HepG2 (cell line): ENCODE data around the gene PAQR6. TPM values are rescaled to one million over a fixed set of nuclear protein-coding genes. Genes with fewer than 3 reads are reported as not detected.

Source experiments
- ATAC-seq: fragments of 200-7000 bp; cut with Tn5 transposase; 3 replicates; pipeline ENCODE4 v1.9.1; 2020; ENCODE audit warnings: mild to moderate bottlenecking, moderate library complexity
- BruUV-seq: library from RNA; stranded (reverse); fragments of 400-500 nt; replicated peaks from 2 replicates; lab custom pipeline; 2021; lab: Mats Ljungman, UMichigan
- CTCF ChIA-PET: fragments of 300-600 bp; formaldehyde crosslinking; extraction: SDS; loops from one replicate; lab custom pipeline; 2021; ENCODE audit warnings: low total read pairs, inconsistent platforms, low intra/inter-chr PET ratio; lab: Yijun Ruan, JAX
- POLR2A ChIA-PET: fragments of 350-600 bp; sonication (Branson Sonifier 250); formaldehyde crosslinking; loops from one replicate; lab custom pipeline; 2020; ENCODE audit warnings: antibody characterized with exemption, inconsistent platforms; lab: Yijun Ruan, JAX
- DNase-seq: peaks from one replicate; pipeline ENCODE4 v3.0.0-alpha.2; 2015; ENCODE audit warnings: low spot score
- FAIRE-seq: peaks from 3 replicates; lab custom pipeline; 2011; peaks lifted over from hg19 to GRCh38; lab: Jason Lieb, UNC
- H2AFZ ChIP-seq: one replicate; pipeline ENCODE4 v1.6.1; 2011; ENCODE audit warnings: low read length, inconsistent platforms
- H3K27ac ChIP-seq: fragments of 300-600 bp; 3 replicates; pipeline ENCODE4 v1.8.0; 2011; ENCODE audit warnings: mixed run types, mild to moderate bottlenecking, mixed read lengths, low read length, inconsistent platforms; ENCODE audit not compliant: insufficient read depth; ENCODE audit errors: extremely low read length
- H3K27me3 ChIP-seq, 2 experiments: fragments of 200-600 bp in 1 of 2; 2 replicates in 1 of 2; 3 replicates in 1 of 2; pipeline versions ENCODE4 v1.6.0 to v1.8.0; 2011; ENCODE audit warnings: low read length in 2 of 2, mild to moderate bottlenecking in 2 of 2, moderate library complexity in 2 of 2, inconsistent platforms in 1 of 2; ENCODE audit not compliant: insufficient read depth in 2 of 2, control insufficient read depth in 1 of 2
- H3K36me3 ChIP-seq, 2 experiments: fragments of 200-600 bp in 1 of 2; replicated peaks in 1 of 2; 2 replicates in 1 of 2; 3 replicates in 1 of 2; pipeline versions ENCODE4 v1.5.1 to v1.8.0; 2011; ENCODE audit warnings: low read length in 2 of 2, inconsistent platforms in 1 of 2; ENCODE audit not compliant: insufficient read depth in 2 of 2, control insufficient read depth in 1 of 2
- H3K4me1 ChIP-seq: 2 replicates; pipeline ENCODE4 v1.5.1; 2012; ENCODE audit warnings: low read length, inconsistent platforms; ENCODE audit not compliant: insufficient read depth
- H3K4me2 ChIP-seq: 2 replicates; pipeline ENCODE4 v1.6.0; 2011; ENCODE audit warnings: low read depth, low read length, inconsistent platforms
- H3K4me3 ChIP-seq, 3 experiments: fragments of 200-600 bp in 1 of 3; sonication (generic), shearing (Covaris generic) in 1 of 3; replicated peaks in 1 of 3; 2 replicates each; pipeline ENCODE4 v1.5.1; 2011 to 2016; ENCODE audit warnings: low read length in 3 of 3, inconsistent platforms in 2 of 3, low read depth in 2 of 3, mild to moderate bottlenecking in 2 of 3, control low read depth in 1 of 3, mixed read lengths in 1 of 3; ENCODE audit not compliant: insufficient read depth in 1 of 3
- H3K79me2 ChIP-seq: one replicate; pipeline ENCODE4 v1.6.1; 2011; ENCODE audit warnings: low read length, inconsistent platforms; ENCODE audit not compliant: insufficient read depth
- H3K9ac ChIP-seq: 2 replicates; pipeline ENCODE4 v1.6.0; 2011; ENCODE audit warnings: mild to moderate bottlenecking, low read depth, low read length, inconsistent platforms; ENCODE audit not compliant: insufficient read depth
- H3K9me3 ChIP-seq: 2 replicates; pipeline ENCODE4 v1.5.1; 2012; ENCODE audit warnings: mild to moderate bottlenecking, low read length
- H4K20me1 ChIP-seq: 2 replicates; pipeline ENCODE4 v1.6.0; 2011; ENCODE audit warnings: inconsistent platforms, mild to moderate bottlenecking, low read length, moderate library complexity; ENCODE audit not compliant: insufficient read depth
- ARID4A ChIP-seq: sonication (generic); formaldehyde crosslinking; IDR thresholded peaks from 2 replicates; pipeline ENCODE4 v1.5.0; 2020; ENCODE audit warnings: mild to moderate bottlenecking, missing genetic modification reagents, borderline replicate concordance
- MXD4 ChIP-seq: IDR thresholded peaks from 2 replicates; pipeline ENCODE4 v1.6.1; 2016; ENCODE audit warnings: mild to moderate bottlenecking, missing biosample characterization, missing genetic modification reagents
- MXI1 ChIP-seq: IDR thresholded peaks from 3 replicates; pipeline ENCODE4 v1.6.1; 2012; ENCODE audit warnings: low read depth, low read length, inconsistent platforms, borderline replicate concordance
- NFRKB ChIP-seq: fragments of 450-650 bp; IDR thresholded peaks from 2 replicates; pipeline ENCODE4 v1.6.1; 2017
- POLR2A ChIP-seq, 2 experiments: IDR thresholded peaks; 2 replicates each; pipeline ENCODE4 v1.6.1; 2011; ENCODE audit warnings: low read depth in 2 of 2, low read length in 2 of 2, mild to moderate bottlenecking in 1 of 2, moderate library complexity in 1 of 2; ENCODE audit not compliant: insufficient read depth in 1 of 2
- RBFOX2 ChIP-seq: fragments of 200-400 bp; formaldehyde crosslinking; IDR thresholded peaks from 2 replicates; pipeline ENCODE4 v1.6.1; 2017; ENCODE audit warnings: low read depth, mild to moderate bottlenecking, low read length
- REXO4 ChIP-seq: sonication (generic); formaldehyde crosslinking; IDR thresholded peaks from 2 replicates; pipeline ENCODE4 v1.8.0; 2022; ENCODE audit warnings: missing genetic modification reagents, mild to moderate bottlenecking, borderline replicate concordance
- SAP130 ChIP-seq: IDR thresholded peaks from 2 replicates; pipeline ENCODE4 v1.6.1; 2016; ENCODE audit warnings: low read depth
- SIN3A ChIP-seq: IDR thresholded peaks from 2 replicates; pipeline ENCODE4 v1.6.1; 2011; ENCODE audit warnings: low read depth, mild to moderate bottlenecking, control low read depth, low read length, borderline replicate concordance
- SP140L ChIP-seq: sonication (generic); formaldehyde crosslinking; IDR thresholded peaks from 2 replicates; pipeline ENCODE4 v1.4.0; 2020; ENCODE audit warnings: missing genetic modification reagents, borderline replicate concordance
- TGIF2 ChIP-seq: IDR thresholded peaks from 2 replicates; pipeline ENCODE4 v1.6.1; 2016; ENCODE audit warnings: control low read depth, missing compliant biosample characterization
- ZNF207 ChIP-seq: fragments of 450-650 bp; IDR thresholded peaks from 2 replicates; pipeline ENCODE4 v1.6.1; 2016; ENCODE audit warnings: antibody characterized with exemption, borderline replicate concordance
- ZNF326 ChIP-seq: sonication (generic); formaldehyde crosslinking; IDR thresholded peaks from 2 replicates; pipeline ENCODE4 v1.4.0; 2020; ENCODE audit warnings: missing genetic modification reagents, borderline replicate concordance
- ZNF354B ChIP-seq: sonication (generic); formaldehyde crosslinking; IDR thresholded peaks from 2 replicates; pipeline ENCODE4 v1.8.0; 2022; ENCODE audit warnings: mild to moderate bottlenecking, missing genetic modification reagents
- ZNF687 ChIP-seq: sonication (generic); formaldehyde crosslinking; IDR thresholded peaks from 2 replicates; pipeline ENCODE4 v1.5.1; 2020; ENCODE audit warnings: mild to moderate bottlenecking, missing genetic modification reagents, moderate library complexity
- WGBS: methylation state at CpG from one replicate; pipeline ENCODE4 v1.1.6; 2017; ENCODE audit warnings: low lambda C conversion rate; 5-methylcytosine and 5-hydroxymethylcytosine counted together
- in situ Hi-C: cut with HindIII; loops from 2 replicates; pipeline ENCODE4 v1.10.0; 2017; ENCODE audit warnings: low pct_unique_long_range_greater_than_20kb; ENCODE audit not compliant: extremely low pct_ligation_motif_present
- intact Hi-C: fragments of 100-400 bp; cut with micrococcal nuclease; formaldehyde crosslinking; loops from one replicate; pipeline ENCODE4 v1.10.0; 2022; ENCODE audit not compliant: unreplicated experiment
- polyA plus RNA-seq, 8 experiments: library from polyadenylated mRNA; depleted of rRNA in 3 of 8; stranded (reverse) in 7 of 8; unstranded in 1 of 8; fragments of >200 nt; fragmentation: Illumina TruSeq in 4 of 8; extraction: Trizol in 4 of 8; gene quantifications; 2 replicates each; pipeline versions ENCODE4 v1.2.1 to v1.2.3, GENCODE V29; 2011 to 2016; ENCODE audit warnings: low read depth in 4 of 8, missing spikeins in 1 of 8, mixed read lengths in 1 of 8; ENCODE audit not compliant: insufficient read depth in 1 of 8
- total RNA-seq, 5 experiments: library from RNA; depleted of rRNA; stranded (reverse); fragments of >200 nt; fragmentation: Illumina TruSeq; extraction: Trizol; gene quantifications; 2 replicates each; pipeline ENCODE4 v1.2.3, GENCODE V29; 2016; ENCODE audit warnings: low read depth in 1 of 5
- TF ChIP-seq, protein P1 (sequence below): IDR thresholded peaks from 2 replicates; pipeline ENCODE4 v1.6.1; 2012; ENCODE audit warnings: inconsistent platforms

PAQR6 gene
- total and polyA plus RNA-seq, 2 of the 13 experiments (the other 11 are each of a cell fraction or from before 2014, with no cell fraction given): 0.82 to 1.4 TPM

DNA sequence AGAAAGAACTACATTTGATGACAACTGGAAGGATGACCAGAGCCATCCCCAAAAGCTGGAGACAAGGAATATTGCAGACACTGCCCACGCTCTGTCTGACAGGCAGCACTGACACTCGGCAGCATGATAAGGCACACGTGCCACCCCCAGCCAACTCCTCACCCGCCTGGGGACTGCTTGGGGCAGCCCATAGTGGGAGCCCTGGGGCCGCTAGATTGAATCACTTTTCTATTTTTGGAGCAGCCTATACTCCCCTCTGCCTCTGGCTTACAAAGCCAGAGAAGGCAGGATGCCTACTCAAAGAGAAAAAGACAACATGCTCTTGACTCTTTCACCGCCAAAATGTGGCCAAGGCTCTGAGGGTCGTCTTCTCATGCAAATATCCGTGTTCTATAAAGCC is 33.4 kb upstream of the PAQR6 start:
- Histone ChIP-seq H3K9ac (peak overlapping the region; percentile 96), H3K27me3 (no peaks in the 10 kb centered on the region; a peak in 1 of 5 replicates), H3K27ac (peak overlapping the region; percentile 78), H4K20me1 (peaks cover 14% of the 10 kb centered on the region), H3K36me3 (peaks cover 18 to 44% of the 10 kb centered on the region in 2 experiments), H3K4me3 (peak overlapping the region; percentile 71 to 95 (median 87)), H3K9me3 (no peaks in the 10 kb centered on the region), H3K4me2 (peak overlapping the region; percentile 88), H2AFZ (no peak overlapping the region), H3K79me2 (peaks cover 50% of the 10 kb centered on the region), H3K4me1 (peaks cover 33% of the 10 kb centered on the region)
- POLR2A ChIA-PET: interaction anchor here (0.7 to 7.1 kb wide), 7 partner anchors 9 to 136 kb away, joined by 3 to 115 read pairs (median 9); partner anchors contain the start of genes CCT3, GLMP, PAQR6 and TSACC
- WGBS: 45% methylated on average over 7 of the region's 8 CpGs
- CTCF ChIA-PET: no interaction called here
- FAIRE-seq: no peak
- BruUV-seq: no TSS peak
- peak; percentile 4; the same call in 1 of the 3 replicates for ATAC-seq
- intact Hi-C loops (no loop called here), in situ Hi-C loops (no loop called here)
- DNase-seq: no peak
- no peak for TF ChIP-seq ZNF207
- TF ChIP-seq ZNF326 (CRISPR knock-in tag): no peak
- TF ChIP-seq SP140L (CRISPR knock-in tag): no peak
- TF ChIP-seq ZNF354B (CRISPR knock-in tag): no peak
- peak; percentile 46 for TF ChIP-seq ARID4A
- 0 out of 2 replicates have a peak, but pooled peaks have one; percentile 15 for TF ChIP-seq SIN3A
- TF ChIP-seq, protein P1, sequence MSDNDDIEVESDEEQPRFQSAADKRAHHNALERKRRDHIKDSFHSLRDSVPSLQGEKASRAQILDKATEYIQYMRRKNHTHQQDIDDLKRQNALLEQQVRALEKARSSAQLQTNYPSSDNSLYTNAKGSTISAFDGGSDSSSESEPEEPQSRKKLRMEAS: peak; percentile 72
- TF ChIP-seq MXD4 (CRISPR knock-in tag): peak; percentile 66; the same call in 1 of the 2 replicates
- TF ChIP-seq SAP130: peak; percentile 59; the same call in 1 of the 2 replicates
- TF ChIP-seq TGIF2 (CRISPR knock-in tag): peak; percentile 97
- TF ChIP-seq RBFOX2: no peak
- TF ChIP-seq MXI1: peak; percentile 93
- TF ChIP-seq NFRKB: no peak
- no peak for TF ChIP-seq REXO4 (CRISPR knock-in tag)
- 0 out of 4 replicates have a peak, but pooled peaks of 1 of the 2 experiments have one; percentile 10 for TF ChIP-seq POLR2A (IDR thresholded peaks at IDR 0.05; ENCODE audit: insufficient read depth in 1 of 2, low read depth in 2 of 2, low read length in 2 of 2)
- TF ChIP-seq ZNF687 (CRISPR knock-in tag): 0 out of 2 replicates have a peak, but pooled peaks have one; percentile 19
